H1 (cell line): Measurements from ENCODE around the gene SRGAP2C. TPM values are rescaled to one million over a fixed set of nuclear protein-coding genes. Genes with fewer than 3 reads are reported as not detected.

Source experiments
- USF2 ChIP-seq: IDR thresholded peaks from 2 replicates; pipeline ENCODE4 v1.6.1; 2011; ENCODE audit warnings: low read length, improper control_type of control experiment
- polyA plus RNA-seq, 7 experiments: library from polyadenylated mRNA; depleted of rRNA in 3 of 7; stranded (reverse) in 5 of 7; unstranded in 2 of 7; fragments of >200 nt in 5 of 7; fragments of 200-250 nt in 2 of 7; gene quantifications; 1 replicate in 5 of 7; 2 replicates in 1 of 7; 4 replicates in 1 of 7; pipeline versions ENCODE4 v1.2.1 to v1.2.3, GENCODE V29; 2011 to 2013; ENCODE audit warnings: missing spikeins in 2 of 7, mixed read lengths in 2 of 7
- total RNA-seq: library from RNA; stranded (reverse); fragmentation: NEBNext Ultra II Directional; extraction: Animal tissue kit (Norgen Biotek cat#: 25700); gene quantifications from 2 replicates; pipeline ENCODE4 v1.2.1, GENCODE V29; 2021

Gene SRGAP2C
- total and polyA plus RNA-seq, 2 of the 8 experiments (the other 6 are each of a cell fraction or from before 2014, with no cell fraction given) = 2.5 to 25.2 TPM

GRCh38 chr1:121414905-121415304 lies 230.1 kb downstream of the SRGAP2C start (continued):
- no peak for TF ChIP-seq USF2
